SK-N-SH (cell line): ENCODE data around the gene COL23A1. TPM values are rescaled to one million over a fixed set of nuclear protein-coding genes. Genes with fewer than 3 reads are reported as not detected.

Source experiments
- CTCF ChIA-PET: fragments of 300-600, 350-600 bp; formaldehyde crosslinking; extraction: SDS; loops from one replicate; lab custom pipeline; 2021; lab: Yijun Ruan, JAX
- POLR2A ChIA-PET: fragments of 350-600 bp; sonication (Branson Sonifier 250); formaldehyde crosslinking; extraction: SDS; loops from one replicate; lab custom pipeline; 2020; ENCODE audit warnings: antibody characterized with exemption, inconsistent platforms; lab: Yijun Ruan, JAX
- DNase-seq: peaks from one replicate; pipeline ENCODE4 v3.0.0; 2012
- H2AFZ ChIP-seq: fragments of 200-600 bp; sonication (generic); 2 replicates; pipeline ENCODE4 v1.8.1; 2016; ENCODE audit warnings: antibody characterized with exemption, mild to moderate bottlenecking, low read depth
- H3F3A ChIP-seq: fragments of 200-600 bp; sonication (generic); replicated peaks from 2 replicates; pipeline ENCODE3; 2016; ENCODE audit warnings: antibody characterized with exemption, mild to moderate bottlenecking; ENCODE audit not compliant: insufficient read depth
- H3K27ac ChIP-seq, 2 experiments: fragments of 200-500 bp in 1 of 2; fragments of 200-600 bp in 1 of 2; sonication (Bioruptor generic) in 1 of 2; sonication (generic), shearing (Covaris generic) in 1 of 2; 2 replicates each; pipeline versions ENCODE4 v1.5.1 to v1.6.1; 2014 to 2016; ENCODE audit warnings: low read depth in 2 of 2, inconsistent platforms in 1 of 2, low read length in 1 of 2, mild to moderate bottlenecking in 1 of 2, mixed read lengths in 1 of 2
- H3K27me3 ChIP-seq: fragments of 200-600 bp; sonication (generic), shearing (Covaris generic); 2 replicates; pipeline ENCODE4 v1.6.1; 2016; ENCODE audit warnings: mixed run types; ENCODE audit not compliant: insufficient read depth
- H3K36me3 ChIP-seq, 2 experiments: fragments of 200-500 bp in 1 of 2; fragments of 200-600 bp in 1 of 2; sonication (Bioruptor generic) in 1 of 2; sonication (generic) in 1 of 2; replicated peaks in 1 of 2; 2 replicates each; pipeline versions ENCODE3 to v1.5.1; 2014 to 2016; ENCODE audit warnings: low read length in 1 of 2, mild to moderate bottlenecking in 1 of 2; ENCODE audit not compliant: insufficient read depth in 2 of 2, control insufficient read depth in 1 of 2
- H3K4me1 ChIP-seq, 2 experiments: fragments of 200-500 bp in 1 of 2; fragments of 200-600 bp in 1 of 2; sonication (Bioruptor generic) in 1 of 2; sonication (generic), shearing (Covaris generic) in 1 of 2; 2 replicates each; pipeline versions ENCODE4 v1.5.1 to v1.6.1; 2014 to 2016; ENCODE audit warnings: low read depth in 1 of 2, low read length in 1 of 2, mixed run types in 1 of 2; ENCODE audit not compliant: insufficient read depth in 2 of 2, control insufficient read depth in 1 of 2
- H3K4me2 ChIP-seq: fragments of 200-600 bp; sonication (generic), shearing (Covaris generic); 2 replicates; pipeline ENCODE4 v1.6.1; 2017; ENCODE audit warnings: mixed run types
- H3K4me3 ChIP-seq, 2 experiments: fragments of 200-500 bp in 1 of 2; fragments of 200-600 bp in 1 of 2; sonication (Bioruptor generic) in 1 of 2; sonication (generic), shearing (Covaris generic) in 1 of 2; 2 replicates each; pipeline versions ENCODE4 v1.5.1 to v1.8.1; 2014 to 2016; ENCODE audit warnings: low read depth in 2 of 2, inconsistent platforms in 1 of 2, low read length in 1 of 2, mild to moderate bottlenecking in 1 of 2, mixed read lengths in 1 of 2, moderate library complexity in 1 of 2
- H3K79me2 ChIP-seq: fragments of 200-600 bp; sonication (generic); 2 replicates; pipeline ENCODE4 v1.8.1; 2017; ENCODE audit warnings: mild to moderate bottlenecking; ENCODE audit not compliant: insufficient read depth
- H3K9ac ChIP-seq: fragments of 200-600 bp; sonication (generic); 2 replicates; pipeline ENCODE4 v1.6.1; 2017; ENCODE audit warnings: mixed run types
- H3K9me2 ChIP-seq: fragments of 200-600 bp; sonication (generic); 2 replicates; pipeline ENCODE4 v1.6.1; 2017; ENCODE audit warnings: mixed run types
- H3K9me3 ChIP-seq: fragments of 200-600 bp; sonication (generic); 2 replicates; pipeline ENCODE4 v1.6.1; 2017; ENCODE audit warnings: mixed run types, mild to moderate bottlenecking, moderate library complexity
- H4K20me1 ChIP-seq: fragments of 200-600 bp; sonication (generic); 2 replicates; pipeline ENCODE4 v1.6.1; 2017; ENCODE audit warnings: mild to moderate bottlenecking, mixed run types; ENCODE audit not compliant: insufficient read depth
- CHD2 ChIP-seq: fragments of 150-350 bp; IDR thresholded peaks from 2 replicates; pipeline ENCODE4 v1.6.1; 2018; ENCODE audit warnings: low read length; ENCODE audit not compliant: partially characterized antibody
- CTCF ChIP-seq: fragments of 200-600 bp; sonication (generic); IDR thresholded peaks from 2 replicates; pipeline ENCODE4 v1.6.1; 2017; ENCODE audit warnings: antibody characterized with exemption, mild to moderate bottlenecking, moderate library complexity
- EP300 ChIP-seq, 2 experiments: IDR thresholded peaks; 2 replicates each; pipeline versions ENCODE4 v1.4.0 to v1.6.1; 2012; ENCODE audit warnings: borderline replicate concordance in 1 of 2, low read depth in 1 of 2, low read length in 1 of 2
- EZH2phosphoT487 ChIP-seq: fragments of 200-600 bp; sonication (generic); IDR thresholded peaks from 2 replicates; pipeline ENCODE4 v1.6.1; 2017; ENCODE audit warnings: low read depth, mixed run types, mild to moderate bottlenecking, antibody characterized with exemption, moderate library complexity, borderline replicate concordance
- IRF3 ChIP-seq: fragments of 150-350 bp; IDR thresholded peaks from 2 replicates; pipeline ENCODE4 v1.6.1; 2016; ENCODE audit warnings: mild to moderate bottlenecking, low read depth, low read length
- JUND ChIP-seq: IDR thresholded peaks from 2 replicates; pipeline ENCODE4 v1.4.0; 2012
- REST ChIP-seq: IDR thresholded peaks from 2 replicates; pipeline ENCODE4 v1.6.1; 2012; ENCODE audit warnings: mild to moderate bottlenecking, low read depth, low read length, moderate library complexity
- RFX5 ChIP-seq: IDR thresholded peaks from 2 replicates; pipeline ENCODE4 v1.6.1; 2012; ENCODE audit warnings: mild to moderate bottlenecking, improper control_type of control experiment, low read length
- RXRA ChIP-seq: IDR thresholded peaks from 2 replicates; pipeline ENCODE4 v1.4.0; 2012; ENCODE audit warnings: low read depth, mild to moderate bottlenecking, borderline replicate concordance
- TAF1 ChIP-seq: IDR thresholded peaks from 2 replicates; pipeline ENCODE4 v1.6.1; 2012; ENCODE audit warnings: low read depth, mild to moderate bottlenecking, low read length, moderate library complexity, borderline replicate concordance
- TCF12 ChIP-seq: IDR thresholded peaks from 2 replicates; pipeline ENCODE4 v1.4.0; 2012
- TEAD4 ChIP-seq: IDR thresholded peaks from 2 replicates; pipeline ENCODE4 v1.4.0; 2012; ENCODE audit warnings: mild to moderate bottlenecking, borderline replicate concordance; ENCODE audit not compliant: insufficient read depth
- ZBTB33 ChIP-seq: IDR thresholded peaks from 2 replicates; pipeline ENCODE4 v1.4.0; 2012; ENCODE audit warnings: low read depth, borderline replicate concordance
- WGBS: methylation state at CpG from one replicate; pipeline ENCODE4 v1.1.6; 2017; ENCODE audit warnings: low lambda C conversion rate; 5-methylcytosine and 5-hydroxymethylcytosine counted together
- polyA plus RNA-seq, 3 experiments: library from polyadenylated mRNA; depleted of rRNA; stranded (reverse); fragments of >200 nt; gene quantifications; 2 replicates each; pipeline ENCODE4 v1.2.3, GENCODE V29; 2012

COL23A1 gene
- polyA plus RNA-seq, 1 of the 3 experiments (the other 2 are of a cell fraction) = 0.10 TPM

- ChIA-PET POLR2A (no interaction called here), CTCF (interaction anchor here (3.2 kb wide), 1 partner anchor 13 kb away, joined by 19 read pairs; no protein-coding TSS in a partner anchor)
- Histone ChIP-seq H3K9ac (no peak overlapping the region), H3K27me3 (no peaks in the 10 kb centered on the region), H3K9me2 (no peaks in the 10 kb centered on the region), H3K4me3 (no peak overlapping the region), H2AFZ (no peak overlapping the region), H3K9me3 (no peaks in the 10 kb centered on the region), H3F3A (no peaks in the 10 kb centered on the region), H3K27ac (no peak overlapping the region), H3K36me3 (no peaks in the 10 kb centered on the region), H4K20me1 (no peaks in the 10 kb centered on the region), H3K4me1 (peaks cover 0 to 44% of the 10 kb centered on the region in 2 experiments; a peak in 1 of 4 replicates), H3K4me2 (no peak overlapping the region), H3K79me2 (no peaks in the 10 kb centered on the region)
- DNase-seq = no peak
- TF ChIP-seq EZH2phosphoT487 (no peak), RXRA (no peak)
- 36% methylated on average over 7 of the region's 7 CpGs for WGBS
Measured at GRCh38 chr5:178473854-178474253, 116.3 kb downstream of the COL23A1 start.

- no peaks in the 10 kb centered on the region for H3F3A ChIP-seq
- H3K4me2 ChIP-seq = no peak overlapping the region
- H3K9me2 ChIP-seq = no peaks in the 10 kb centered on the region
- CTCF ChIA-PET = interaction anchor here (1.1 to 3.2 kb wide), 5 partner anchors 11 to 192 kb away, joined by 3 to 19 read pairs (median 3); partner anchors contain the start of gene COL23A1
- DNase-seq = no peak
- POLR2A ChIA-PET = no interaction called here
- no peak for TF ChIP-seq JUND
- no peak for TF ChIP-seq RXRA
- no peak for TF ChIP-seq IRF3
- no peak for TF ChIP-seq ZBTB33
- no peak for TF ChIP-seq REST
- no peak for TF ChIP-seq TEAD4
- TF ChIP-seq TAF1 = no peak
- no peak for TF ChIP-seq EZH2phosphoT487
- no peak for TF ChIP-seq RFX5
- no peak for TF ChIP-seq TCF12
- no peak for TF ChIP-seq CHD2
- TF ChIP-seq CTCF = no peak
- TF ChIP-seq EP300 (IDR thresholded peaks at IDR 0.05; ENCODE audit: borderline replicate concordance in 1 of 2, low read depth in 1 of 2, low read length in 1 of 2) = no peak
- no peak overlapping the region for H2AFZ ChIP-seq
- H3K79me2 ChIP-seq = no peaks in the 10 kb centered on the region
- no peaks in the 10 kb centered on the region for H3K36me3 ChIP-seq
- peaks cover 0 to 48% of the 10 kb centered on the region in 2 experiments; a peak in 1 of 4 replicates for H3K4me1 ChIP-seq
- H4K20me1 ChIP-seq = no peaks in the 10 kb centered on the region
- no peaks in the 10 kb centered on the region for H3K9me3 ChIP-seq
- H3K4me3 ChIP-seq = no peak overlapping the region
- no peaks in the 10 kb centered on the region for H3K27me3 ChIP-seq
- no peak overlapping the region for H3K9ac ChIP-seq
- H3K27ac ChIP-seq = no peak overlapping the region
- WGBS = 26% methylated on average over 4 of the region's 4 CpGs
Measured at GRCh38 chr5:178472138-178472537, 118.1 kb downstream of the COL23A1 start.
